ENCODE data around the gene SBF2.

GRCh38 chr11:9735236-9735635 lies 558.8 kb downstream of the SBF2 start:
- no peak for TF ChIP-seq CTCF (IDR thresholded peaks at IDR 0.05; ENCODE audit: low read length)
- no peak for TF ChIP-seq EZH2 (IDR thresholded peaks at IDR 0.05; ENCODE audit: borderline replicate concordance, low read length)

Measured in OCI-LY1 (cell line).